ENCODE measurements around the gene MON2.
"Not testable (repeated sequence)": the region's sequence is repeated elsewhere in the genome, so short reads cannot be mapped to it uniquely, and the experiment has no call there.

MON2 gene

GRCh38 chr12:62552906-62553556 lies 86.4 kb downstream of the MON2 start:
- DNase-seq (ENCODE audit: low read depth, low spot score), result no peak

- not testable (repeated sequence) for DNase-seq (ENCODE audit: low read depth, low spot score)
These were observed 92.7 kb downstream of the MON2 start for GRCh38 chr12:62559366-62559765.

GRCh38 chr12:62562846-62563245 lies 96.2 kb downstream of the MON2 start:
- no peak for DNase-seq (ENCODE audit: low read depth, low spot score)

- no peak for DNase-seq (ENCODE audit: low read depth, low spot score)
These were observed 108.4 kb downstream of the MON2 start for GRCh38 chr12:62575036-62575435.

GRCh38 chr12:62576503-62576902 lies 109.9 kb downstream of the MON2 start:
- no peak for DNase-seq (ENCODE audit: low read depth, low spot score)

DNA sequence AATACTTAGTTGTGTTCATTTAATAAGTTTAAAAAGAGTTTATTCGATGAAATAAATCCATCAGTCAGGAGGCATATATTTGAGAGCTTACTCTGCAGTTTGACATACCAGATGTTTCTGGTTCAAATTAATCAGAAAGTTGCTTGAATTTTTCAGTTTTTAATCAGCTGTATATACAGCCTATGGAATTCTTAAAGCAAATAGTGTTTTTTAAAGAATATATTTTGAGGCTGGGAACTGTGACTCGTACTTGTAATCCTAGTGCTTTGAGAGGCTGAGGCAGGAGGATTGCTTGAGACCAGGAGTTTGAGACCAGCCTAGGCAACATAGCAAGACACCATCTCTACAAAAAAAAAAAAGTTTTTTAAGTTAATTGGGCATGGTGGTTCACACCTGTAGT lies 112.1 kb downstream of the MON2 start:
- no peak for DNase-seq (ENCODE audit: low read depth, low spot score)

- no peak for DNase-seq (ENCODE audit: low read depth, low spot score)
These were observed 114.8 kb downstream of the MON2 start for GRCh38 chr12:62581288-62582064.

- DNase-seq (ENCODE audit: low read depth, low spot score), result no peak
These were observed 115.4 kb downstream of the MON2 start for GRCh38 chr12:62582065-62582366.

GRCh38 chr12:62584619-62585018 lies 118.0 kb downstream of the MON2 start:
- no peak for DNase-seq (ENCODE audit: low read depth, low spot score)

DNA sequence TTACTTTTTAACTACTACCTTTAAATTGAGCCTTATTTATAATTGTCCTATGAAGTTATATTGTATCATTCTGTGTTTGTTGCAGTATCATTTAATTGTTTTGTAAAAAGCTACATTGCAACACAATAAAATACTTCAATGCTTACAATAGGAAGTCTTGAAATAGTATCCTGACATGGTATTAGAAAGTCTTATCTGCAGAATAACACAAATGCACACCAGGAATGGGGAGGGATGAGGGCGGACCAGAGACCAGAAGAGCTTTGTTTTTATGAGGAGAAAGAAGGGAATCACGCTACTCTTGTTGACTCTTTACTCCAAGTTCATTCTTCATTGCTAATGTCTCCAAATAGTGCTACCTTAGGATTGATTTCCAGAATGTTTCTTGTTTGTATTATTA lies 120.2 kb downstream of the MON2 start:
- DNase-seq (ENCODE audit: low read depth, low spot score), result no peak

DNA sequence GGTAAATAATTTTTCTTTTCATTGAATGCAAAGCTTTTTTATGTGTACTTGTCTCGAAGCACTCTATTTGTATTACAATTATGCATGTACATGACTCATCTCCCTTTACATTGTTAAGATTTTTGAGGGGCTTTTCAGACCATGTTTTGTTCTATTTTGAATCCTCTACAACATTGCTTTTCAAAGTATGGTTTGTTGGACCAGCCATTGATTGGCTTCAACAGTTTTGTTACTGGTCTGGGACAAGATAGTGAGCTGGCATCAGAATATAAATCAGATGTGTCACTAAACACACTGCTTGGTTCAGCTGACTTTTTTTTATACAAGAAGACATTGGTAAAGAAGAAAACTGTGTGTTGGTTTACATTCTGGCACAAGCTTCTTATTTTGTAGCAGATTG lies 122.3 kb downstream of the MON2 start:
- no peak for DNase-seq (ENCODE audit: low read depth, low spot score)

- no peak for DNase-seq (ENCODE audit: low read depth, low spot score)
These were observed 130.6 kb downstream of the MON2 start for GRCh38 chr12:62597253-62597652.

DNA sequence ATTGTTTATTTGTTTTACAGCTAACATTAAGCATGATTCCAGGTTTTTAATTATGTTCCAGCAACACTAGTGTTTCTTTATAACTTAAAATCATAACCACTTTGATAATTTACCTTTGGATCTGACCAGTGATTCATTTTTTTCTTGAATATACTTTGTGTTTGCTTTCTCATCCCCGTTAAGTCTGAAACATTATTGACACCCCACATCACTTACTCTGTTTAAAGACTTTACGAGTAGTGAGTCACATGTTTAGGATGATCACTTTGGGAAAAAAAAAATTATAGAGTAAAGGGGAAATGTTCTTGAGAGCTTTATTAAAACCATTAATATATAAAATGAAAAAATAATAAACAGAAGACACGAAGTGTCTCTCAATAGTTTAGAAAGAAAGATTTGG lies 132.2 kb downstream of the MON2 start:
- no peak for DNase-seq (ENCODE audit: low read depth, low spot score)

- DNase-seq (ENCODE audit: low read depth, low spot score), result no peak
These were observed 133.3 kb downstream of the MON2 start for GRCh38 chr12:62599854-62600437.

GRCh38 chr12:62601765-62602164 lies 135.1 kb downstream of the MON2 start:
- no peak for DNase-seq (ENCODE audit: low read depth, low spot score)

GRCh38 chr12:62602255-62603060 lies 135.8 kb downstream of the MON2 start:
- DNase-seq (ENCODE audit: low read depth, low spot score), result peak; percentile 77

DNA sequence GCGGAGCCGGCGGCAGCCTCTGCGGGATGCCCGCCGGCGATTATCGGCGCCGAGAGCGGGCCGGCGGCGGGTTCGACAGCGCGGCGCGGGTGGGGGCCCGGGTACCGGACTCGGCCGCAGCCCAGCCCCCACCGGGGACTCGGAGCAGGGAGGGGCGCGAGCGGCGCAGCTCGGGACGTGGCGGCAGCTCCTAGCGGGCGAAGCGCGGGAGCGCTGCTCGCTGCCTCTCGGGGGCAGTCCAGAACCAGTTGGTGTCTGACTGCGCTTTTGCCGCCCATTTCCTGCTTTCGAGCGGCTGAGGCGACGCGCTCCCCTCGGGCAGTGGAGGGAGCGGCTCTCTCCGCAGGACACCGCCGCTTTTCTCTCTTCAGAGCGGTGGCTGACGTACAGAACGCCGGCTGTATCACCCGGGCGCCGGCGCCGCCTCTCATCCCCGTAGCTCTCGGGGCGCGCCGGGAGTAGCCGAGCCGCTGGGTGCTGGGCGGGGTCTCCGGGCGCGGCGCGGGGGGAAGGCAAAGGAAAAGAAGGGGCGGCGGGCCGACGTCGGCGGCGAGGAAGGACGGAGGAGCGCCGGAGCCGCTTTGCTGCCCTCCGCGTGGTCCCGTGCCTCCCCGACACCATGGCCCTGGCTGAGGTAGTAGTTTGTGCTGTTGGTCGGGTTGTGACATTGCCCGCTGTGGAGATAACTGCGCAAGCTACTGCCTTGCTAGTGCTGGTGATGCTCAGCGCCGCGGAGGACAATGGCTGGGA lies 136.6 kb downstream of the MON2 start:
- peak; percentile 63 for DNase-seq (ENCODE audit: low read depth, low spot score)

DNA sequence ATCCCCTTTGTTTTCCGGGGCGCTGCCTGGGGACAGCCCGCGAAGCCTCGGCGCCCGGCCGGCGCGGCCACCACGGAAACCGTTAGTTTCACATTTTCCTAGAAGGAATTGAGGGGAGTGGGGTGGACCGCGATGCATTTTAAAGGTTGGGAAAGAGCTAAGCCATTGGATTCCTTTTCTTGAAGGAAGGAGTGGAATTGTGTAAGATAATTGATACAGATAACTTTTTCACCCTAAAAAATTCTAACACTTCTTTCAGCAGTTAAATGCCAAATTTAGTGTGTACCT lies 137.1 kb downstream of the MON2 start:
- DNase-seq (ENCODE audit: low read depth, low spot score), result no peak

GRCh38 chr12:62604373-62604772 lies 137.7 kb downstream of the MON2 start:
- no peak for DNase-seq (ENCODE audit: low read depth, low spot score)

- DNase-seq (ENCODE audit: low read depth, low spot score), result no peak
These were observed 138.2 kb downstream of the MON2 start for GRCh38 chr12:62604871-62605270.

DNA sequence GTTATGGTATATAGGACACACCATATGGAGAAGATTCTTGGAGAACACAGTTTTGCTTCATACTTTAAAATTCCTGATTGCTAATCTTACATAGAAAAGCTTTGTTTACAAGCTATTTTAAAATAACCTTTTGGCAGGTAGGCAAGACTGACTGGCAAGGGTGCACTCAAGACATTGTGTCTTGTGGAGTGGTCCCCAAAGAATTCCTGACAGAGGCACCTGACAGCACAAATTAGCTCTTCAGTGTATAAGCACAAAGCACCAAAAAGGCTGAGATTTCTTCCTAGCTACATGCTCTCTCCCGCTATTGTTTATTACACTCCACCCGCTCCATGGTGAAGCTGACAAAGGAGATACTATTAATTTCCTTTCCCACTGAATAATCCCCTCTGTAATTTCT lies 139.4 kb downstream of the MON2 start:
- DNase-seq (ENCODE audit: low read depth, low spot score), result no peak

DNA sequence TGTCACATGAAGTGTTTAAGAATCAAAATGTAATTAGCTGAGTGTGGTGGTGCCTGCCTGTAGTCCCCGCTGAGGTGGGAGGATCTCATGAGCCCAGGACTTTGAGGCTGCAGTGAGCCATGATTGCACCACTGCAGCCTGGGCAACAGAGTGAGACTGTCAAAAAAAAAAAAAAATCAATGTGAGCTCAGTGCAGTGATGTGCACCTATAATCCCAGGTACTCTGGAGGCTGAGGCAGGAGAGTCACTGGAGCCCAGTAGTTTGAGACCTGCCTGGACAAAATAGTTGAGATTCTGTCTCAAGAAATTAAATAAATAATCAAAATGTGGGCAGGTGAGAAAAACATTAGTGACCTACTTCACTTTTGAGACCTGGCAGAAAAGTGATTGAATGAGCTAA lies 140.0 kb downstream of the MON2 start:
- no peak for DNase-seq (ENCODE audit: low read depth, low spot score)
